ENCODE data around the gene SEMA4D.

- TF ChIP-seq CTCF (IDR thresholded peaks at IDR 0.05; ENCODE audit: borderline replicate concordance, extremely low read depth, low read length, poor library complexity, severe bottlenecking) (no peak), EZH2 (IDR thresholded peaks at IDR 0.05; ENCODE audit: borderline replicate concordance, low read depth, low read length, severe bottlenecking) (no peak)
Observed at GRCh38 chr9:89356782-89357181, 141.1 kb downstream of the SEMA4D start.
